ENCODE data around the gene EIF5A2.

DNA sequence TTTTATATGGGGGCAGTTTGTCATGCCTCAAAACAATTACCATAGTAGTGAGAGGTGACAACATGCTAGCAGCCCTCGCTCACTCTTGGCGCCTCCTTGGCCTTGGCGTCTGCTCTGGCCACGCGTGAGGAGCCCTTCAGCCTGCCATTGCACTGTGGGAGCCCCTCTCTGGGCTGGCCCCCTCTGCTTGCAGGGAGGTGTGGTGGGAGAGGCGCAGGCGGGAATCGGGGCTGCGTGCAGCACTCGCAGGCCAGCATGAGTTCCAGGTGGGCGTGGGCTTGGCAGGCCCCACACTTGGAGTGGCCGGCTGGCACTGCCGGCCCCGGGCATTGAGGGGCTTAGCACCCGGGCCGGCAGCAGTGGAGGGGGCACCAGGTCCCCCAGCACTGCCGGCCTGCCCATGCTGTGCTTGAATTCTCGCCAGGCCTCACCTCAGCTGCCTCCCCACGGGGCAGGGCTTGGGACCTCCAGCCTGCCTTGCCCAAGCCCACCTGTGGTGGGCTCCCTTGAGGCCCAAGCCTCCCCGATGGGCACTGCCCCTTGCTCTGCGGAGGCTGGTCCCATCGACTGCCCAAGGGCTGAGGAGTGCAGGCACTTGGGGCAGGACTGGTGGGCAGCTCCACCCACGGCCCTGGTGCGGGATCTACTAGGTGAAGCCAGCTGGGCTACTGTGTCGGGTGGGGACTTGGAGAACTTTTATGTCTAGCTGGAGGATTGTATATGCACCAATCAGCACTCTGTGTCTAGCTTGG, 38.8 kb upstream of the EIF5A2 start:
- TF ChIP-seq EP300 (IDR thresholded peaks at IDR 0.05; ENCODE audit: borderline replicate concordance in 1 of 2, control insufficient read depth in 1 of 2, low read depth in 2 of 2, low read length in 2 of 2) (no peak), MYC (IDR thresholded peaks at IDR 0.05; ENCODE audit: insufficient read depth, insufficient read length, insufficient replicate concordance, low read length, severe bottlenecking) (no peak), POLR2AphosphoS5 (IDR thresholded peaks at IDR 0.05; ENCODE audit: low read length) (no peak), SMC3 (IDR thresholded peaks at IDR 0.05; ENCODE audit: borderline replicate concordance, low read length) (no peak)
- TF ChIP-seq, protein P1, sequence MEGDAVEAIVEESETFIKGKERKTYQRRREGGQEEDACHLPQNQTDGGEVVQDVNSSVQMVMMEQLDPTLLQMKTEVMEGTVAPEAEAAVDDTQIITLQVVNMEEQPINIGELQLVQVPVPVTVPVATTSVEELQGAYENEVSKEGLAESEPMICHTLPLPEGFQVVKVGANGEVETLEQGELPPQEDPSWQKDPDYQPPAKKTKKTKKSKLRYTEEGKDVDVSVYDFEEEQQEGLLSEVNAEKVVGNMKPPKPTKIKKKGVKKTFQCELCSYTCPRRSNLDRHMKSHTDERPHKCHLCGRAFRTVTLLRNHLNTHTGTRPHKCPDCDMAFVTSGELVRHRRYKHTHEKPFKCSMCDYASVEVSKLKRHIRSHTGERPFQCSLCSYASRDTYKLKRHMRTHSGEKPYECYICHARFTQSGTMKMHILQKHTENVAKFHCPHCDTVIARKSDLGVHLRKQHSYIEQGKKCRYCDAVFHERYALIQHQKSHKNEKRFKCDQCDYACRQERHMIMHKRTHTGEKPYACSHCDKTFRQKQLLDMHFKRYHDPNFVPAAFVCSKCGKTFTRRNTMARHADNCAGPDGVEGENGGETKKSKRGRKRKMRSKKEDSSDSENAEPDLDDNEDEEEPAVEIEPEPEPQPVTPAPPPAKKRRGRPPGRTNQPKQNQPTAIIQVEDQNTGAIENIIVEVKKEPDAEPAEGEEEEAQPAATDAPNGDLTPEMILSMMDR (IDR thresholded peaks at IDR 0.05 in 2 of 3, conservative IDR thresholded peaks at IDR 0.05 in 1 of 3; ENCODE audit: control insufficient read depth in 2 of 3, extremely low read depth in 1 of 3, insufficient read depth in 1 of 3, low read depth in 3 of 3, low read length in 3 of 3) = no peak
